Measurements from ENCODE around the gene ZYG11B. TPM values are rescaled to one million over a fixed set of nuclear protein-coding genes. Genes with fewer than 3 reads are reported as not detected.
"Not testable (repeated sequence)": the region's sequence is repeated elsewhere in the genome, so short reads cannot be mapped to it uniquely, and the experiment has no call there.

Gene ZYG11B
- total and polyA plus RNA-seq, 9 of the 15 experiments (the other 6 are each of a cell fraction or from before 2014, with no cell fraction given) = 4.9 to 22.2 (median 12.2) TPM

DNA sequence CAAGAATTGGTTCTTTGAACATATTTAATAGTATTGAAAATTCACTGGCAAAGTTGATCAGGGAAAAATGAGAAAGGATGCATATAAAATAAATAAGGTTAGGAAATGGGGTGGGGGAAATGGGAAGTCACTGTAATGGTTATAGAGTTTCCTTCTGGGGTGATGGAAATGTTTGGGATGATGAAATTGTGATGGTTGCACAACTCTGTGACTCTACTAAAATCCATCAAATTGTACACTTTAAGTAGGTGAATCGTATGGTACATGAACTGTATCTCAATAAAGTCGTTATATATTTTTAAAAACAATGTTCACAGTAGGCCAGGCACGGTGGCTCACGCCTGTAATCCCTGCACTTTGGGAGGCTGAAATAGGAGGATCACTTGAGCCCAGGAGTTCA, 59.9 kb downstream of the ZYG11B start:
- no peaks in the 10 kb centered on the region for H3K79me2 ChIP-seq (ENCODE audit: control insufficient read depth, insufficient read depth, low read length)
- no peaks in the 10 kb centered on the region for H3K4me1 ChIP-seq (replicated peaks in 1 of 2; ENCODE audit: control insufficient read depth in 2 of 2, insufficient read depth in 2 of 2, low read length in 2 of 2)
- H3K9me1 ChIP-seq (ENCODE audit: control insufficient read depth, insufficient read depth, low read length) = no peaks in the 10 kb centered on the region
- no peak overlapping the region for H3K9ac ChIP-seq (ENCODE audit: insufficient read depth in 1 of 2, low read depth in 2 of 2, low read length in 2 of 2)
- no peak overlapping the region for H3K4me3 ChIP-seq
- in situ Hi-C loops (cut with MboI) = no loop called here
- H3K27me3 ChIP-seq (ENCODE audit: control insufficient read depth in 2 of 2, insufficient read depth in 2 of 2, low read length in 2 of 2) = no peaks in the 10 kb centered on the region
- intact Hi-C loops (cut with micrococcal nuclease) = no loop called here
- FAIRE-seq = no peak
- DNase-seq (ENCODE audit: extremely low read depth in 1 of 4, low spot score in 3 of 4) = no peak
- peak; percentile 65 for TF ChIP-seq CEBPB (tag; IDR thresholded peaks at IDR 0.05)
- no peak for TF ChIP-seq HCFC1 (IDR thresholded peaks at IDR 0.05; ENCODE audit: low read depth, low read length)
- no peak for TF ChIP-seq ZNF253 (CRISPR knock-in tag; conservative IDR thresholded peaks at IDR 0.05)
- TF ChIP-seq CSDE1 (IDR thresholded peaks at IDR 0.05) = no peak
- no peak for TF ChIP-seq CEBPG (CRISPR knock-in tag; IDR thresholded peaks at IDR 0.05)
- peak in 1 of 2 experiments; percentile 63; a peak in 3 of 4 replicates for TF ChIP-seq CEBPG (tag; conservative IDR thresholded peaks at IDR 0.05 in 1 of 2, IDR thresholded peaks at IDR 0.05 in 1 of 2)
- no peak for TF ChIP-seq ZSCAN29 (IDR thresholded peaks at IDR 0.05)
- TF ChIP-seq COPS2 (conservative IDR thresholded peaks at IDR 0.05) = no peak
- no peak overlapping the region for H3K4me2 ChIP-seq (ENCODE audit: insufficient read depth, low read length)
- ATAC-seq = no peak
- ChIA-PET POLR2A (no interaction called here), CTCF (ENCODE audit: low intra/inter-chr PET ratio) (no interaction called here)
- H2AFZ ChIP-seq (ENCODE audit: low read depth, low read length) = no peak overlapping the region
- no peak overlapping the region for H3K27ac ChIP-seq (ENCODE audit: extremely low read depth, low read depth, low read length)
- BruUV-seq (replicated peaks) = no TSS peak
- no peaks in the 10 kb centered on the region for H3K9me3 ChIP-seq (replicated peaks; ENCODE audit: control insufficient read depth, insufficient read depth, low read depth, low read length)
- H4K20me1 ChIP-seq (replicated peaks; ENCODE audit: control insufficient read depth, insufficient read depth, low read length) = no peaks in the 10 kb centered on the region
- 82% methylated on average over 4 of the region's 4 CpGs for WGBS (ENCODE audit: insufficient coverage, low coverage, missing lambda C conversion rate)
- H3K36me3 ChIP-seq (ENCODE audit: control insufficient read depth, insufficient read depth, low read length) = peaks cover 40% of the 10 kb centered on the region

- intact Hi-C loops (cut with micrococcal nuclease); H3K27ac ChIP-seq (ENCODE audit: extremely low read depth, low read depth, low read length); H3K9me3 ChIP-seq (replicated peaks; ENCODE audit: control insufficient read depth, insufficient read depth, low read depth, low read length); FAIRE-seq; DNase-seq (ENCODE audit: extremely low read depth in 1 of 4, low spot score in 3 of 4); POLR2A ChIA-PET; CTCF ChIA-PET (ENCODE audit: low intra/inter-chr PET ratio); H3K4me1 ChIP-seq (replicated peaks in 1 of 2; ENCODE audit: control insufficient read depth in 2 of 2, insufficient read depth in 2 of 2, low read length in 2 of 2); H3K9ac ChIP-seq (ENCODE audit: insufficient read depth in 1 of 2, low read depth in 2 of 2, low read length in 2 of 2); H3K4me3 ChIP-seq; BruUV-seq (replicated peaks); H3K79me2 ChIP-seq (ENCODE audit: control insufficient read depth, insufficient read depth, low read length); H3K27me3 ChIP-seq (ENCODE audit: control insufficient read depth in 2 of 2, insufficient read depth in 2 of 2, low read length in 2 of 2); H3K4me2 ChIP-seq (ENCODE audit: insufficient read depth, low read length); H3K9me1 ChIP-seq (ENCODE audit: control insufficient read depth, insufficient read depth, low read length); H2AFZ ChIP-seq (ENCODE audit: low read depth, low read length); H4K20me1 ChIP-seq (replicated peaks; ENCODE audit: control insufficient read depth, insufficient read depth, low read length); in situ Hi-C loops (cut with MboI); ATAC-seq: not testable (repeated sequence)
- peak; percentile 75 for TF ChIP-seq ZBTB33 (CRISPR knock-in tag; IDR thresholded peaks at IDR 0.05)
- whole genome bisulfite sequencing (ENCODE audit: insufficient coverage, low coverage, missing lambda C conversion rate) = 91% methylated on average over 8 of the region's 12 CpGs
- peaks cover 30% of the 10 kb centered on the region; the same call in 2 of the 3 replicates for H3K36me3 ChIP-seq (ENCODE audit: control insufficient read depth, insufficient read depth, low read length)
Observed at GRCh38 chr1:52790429-52790828, 64.2 kb downstream of the ZYG11B start.

Measured in K562 (cell line).